K562 (cell line): ENCODE data around the gene USP20. TPM values are rescaled to one million over a fixed set of nuclear protein-coding genes. Genes with fewer than 3 reads are reported as not detected.

Source experiments
- ATAC-seq: fragments of 200-7000 bp; cut with Tn5 transposase; 3 replicates; pipeline ENCODE4 v1.9.1; 2020; ENCODE audit warnings: moderate library complexity
- BruUV-seq: library from RNA; stranded (reverse); fragments of 400-500 nt; replicated peaks from 2 replicates; lab custom pipeline; 2021; lab: Mats Ljungman, UMichigan
- CTCF ChIA-PET: fragments of 300-600 bp; formaldehyde crosslinking; extraction: SDS; loops from one replicate; lab custom pipeline; 2021; ENCODE audit warnings: low intra/inter-chr PET ratio; lab: Yijun Ruan, JAX
- POLR2A ChIA-PET: fragments of 300-600, 350-650 bp; sonication (Branson Sonifier 250); formaldehyde crosslinking; extraction: SDS; loops from one replicate; lab custom pipeline; 2021; ENCODE audit warnings: antibody characterized with exemption, inconsistent platforms; lab: Yijun Ruan, JAX
- DNase-seq, 4 experiments: peaks; one replicate each; pipeline versions ENCODE4 v3.0.0 to v3.0.0-alpha.2; 2011 to 2018; ENCODE audit warnings: low spot score in 3 of 4, mixed read lengths in 3 of 4; ENCODE audit errors: extremely low read depth in 1 of 4
- FAIRE-seq: peaks from 2 replicates; lab custom pipeline; 2011; peaks lifted over from hg19 to GRCh38; lab: Jason Lieb, UNC
- H2AFZ ChIP-seq: 2 replicates; pipeline ENCODE4 v1.6.0; 2011; ENCODE audit warnings: low read depth, low read length, control low read depth, inconsistent platforms
- H3K27ac ChIP-seq: fragments of 200-600 bp; 3 replicates; pipeline ENCODE4 v1.8.0; 2011; ENCODE audit warnings: low read depth, mild to moderate bottlenecking, control low read depth, inconsistent platforms, low read length, moderate library complexity, mixed read lengths; ENCODE audit errors: extremely low read depth
- H3K27me3 ChIP-seq, 2 experiments: fragments of 300-600 bp in 1 of 2; 2 replicates in 1 of 2; 3 replicates in 1 of 2; pipeline versions ENCODE4 v1.6.0 to v1.8.0; 2011; ENCODE audit warnings: inconsistent platforms in 2 of 2, low read length in 2 of 2, mild to moderate bottlenecking in 1 of 2, mixed read lengths in 1 of 2, moderate library complexity in 1 of 2; ENCODE audit not compliant: control insufficient read depth in 2 of 2, insufficient read depth in 2 of 2
- H3K36me3 ChIP-seq: fragments of 300-600 bp; 3 replicates; pipeline ENCODE4 v1.8.0; 2011; ENCODE audit warnings: mild to moderate bottlenecking, low read length, inconsistent platforms; ENCODE audit not compliant: control insufficient read depth, insufficient read depth
- H3K4me1 ChIP-seq, 2 experiments: fragments of 200-600 bp in 1 of 2; replicated peaks in 1 of 2; 2 replicates in 1 of 2; 3 replicates in 1 of 2; pipeline versions ENCODE4 v1.5.1 to v1.8.0; 2011; ENCODE audit warnings: inconsistent platforms in 2 of 2, low read length in 2 of 2, mild to moderate bottlenecking in 1 of 2, mixed read lengths in 1 of 2, moderate library complexity in 1 of 2; ENCODE audit not compliant: control insufficient read depth in 2 of 2, insufficient read depth in 2 of 2
- H3K4me2 ChIP-seq: 2 replicates; pipeline ENCODE4 v1.6.1; 2011; ENCODE audit warnings: low read length, control low read depth, inconsistent platforms, mixed read lengths; ENCODE audit not compliant: insufficient read depth
- H3K4me3 ChIP-seq: fragments of 200-600 bp; sonication (generic), shearing (Covaris generic); 2 replicates; pipeline ENCODE4 v1.5.1; 2016; ENCODE audit warnings: control low read depth, inconsistent platforms
- H3K79me2 ChIP-seq: fragments of 200-600 bp; 3 replicates; pipeline ENCODE4 v1.8.0; 2011; ENCODE audit warnings: low read length, inconsistent platforms; ENCODE audit not compliant: control insufficient read depth, insufficient read depth
- H3K9ac ChIP-seq, 2 experiments: 2 replicates each; pipeline versions ENCODE4 v1.6.0 to v1.6.1; 2011; ENCODE audit warnings: low read depth in 2 of 2, low read length in 2 of 2, control low read depth in 1 of 2, inconsistent platforms in 1 of 2, mild to moderate bottlenecking in 1 of 2, mixed read lengths in 1 of 2; ENCODE audit not compliant: insufficient read depth in 1 of 2
- H3K9me1 ChIP-seq: one replicate; pipeline ENCODE4 v1.6.0; 2011; ENCODE audit warnings: inconsistent platforms, mild to moderate bottlenecking, low read length, moderate library complexity; ENCODE audit not compliant: control insufficient read depth, insufficient read depth
- H3K9me3 ChIP-seq: replicated peaks from 2 replicates; pipeline ENCODE4 v1.5.1; 2011; ENCODE audit warnings: low read depth, low read length, inconsistent platforms; ENCODE audit not compliant: control insufficient read depth, insufficient read depth
- H4K20me1 ChIP-seq: replicated peaks from 2 replicates; pipeline ENCODE4 v1.6.1; 2011; ENCODE audit warnings: low read length, inconsistent platforms, mixed read lengths; ENCODE audit not compliant: control insufficient read depth, insufficient read depth
- BDP1 ChIP-seq: IDR thresholded peaks from 3 replicates; pipeline ENCODE4 v1.6.1; 2011; ENCODE audit not compliant: insufficient read length, insufficient read depth
- BRF1 ChIP-seq: IDR thresholded peaks from 3 replicates; pipeline ENCODE4 v1.6.1; 2011; ENCODE audit warnings: borderline replicate concordance, mild to moderate bottlenecking; ENCODE audit not compliant: insufficient read length; ENCODE audit errors: extremely low read depth
- CBX3 ChIP-seq, 2 experiments: IDR thresholded peaks; 1 replicate in 1 of 2; 2 replicates in 1 of 2; pipeline ENCODE4 v1.6.1; 2012; ENCODE audit warnings: inconsistent platforms in 2 of 2, low read length in 2 of 2, borderline replicate concordance in 1 of 2, control low read depth in 1 of 2
- HNRNPLL ChIP-seq: fragments of 200-400 bp; formaldehyde crosslinking; IDR thresholded peaks from 2 replicates; pipeline ENCODE4 v1.6.1; 2017; ENCODE audit warnings: low read length, low read depth, mild to moderate bottlenecking; ENCODE audit not compliant: poor library complexity, severe bottlenecking
- MYC ChIP-seq, 2 experiments: fragments of 250-450 bp in 1 of 2; sonication (Bioruptor Pico) in 1 of 2; IDR thresholded peaks; 2 replicates each; pipeline versions ENCODE4 v1.5.1 to v1.6.1; 2012 to 2021; ENCODE audit warnings: low read depth in 2 of 2, borderline replicate concordance in 1 of 2, improper control_type of control experiment in 1 of 2, low read length in 1 of 2, mild to moderate bottlenecking in 1 of 2, moderate library complexity in 1 of 2
- RBFOX2 ChIP-seq: fragments of 200-400 bp; formaldehyde crosslinking; IDR thresholded peaks from 2 replicates; pipeline ENCODE4 v1.6.1; 2017; ENCODE audit warnings: low read depth, mild to moderate bottlenecking, low read length, moderate library complexity
- SMARCB1 ChIP-seq: IDR thresholded peaks from 2 replicates; pipeline ENCODE4 v1.6.1; 2011; ENCODE audit warnings: improper control_type of control experiment, low read depth; ENCODE audit not compliant: insufficient read length
- SP2 ChIP-seq: IDR thresholded peaks from 2 replicates; pipeline ENCODE4 v1.6.1; 2011; ENCODE audit warnings: mild to moderate bottlenecking, low read depth, low read length, moderate library complexity; ENCODE audit not compliant: poor library complexity, severe bottlenecking; ENCODE audit errors: extremely low read depth
- ZEB2 ChIP-seq: fragments of 450-650 bp; IDR thresholded peaks from 2 replicates; pipeline ENCODE4 v1.6.1; 2016
- WGBS: fragments of 100-300 bp; shearing (Covaris generic); methylation state at CpG from one replicate; pipeline ENCODE4 v1.1.6; 2016; ENCODE audit warnings: low coverage, mixed read lengths; ENCODE audit not compliant: insufficient coverage; ENCODE audit errors: missing lambda C conversion rate; 5-methylcytosine and 5-hydroxymethylcytosine counted together
- in situ Hi-C: fragments of 300-500 bp; cut with MboI; formaldehyde crosslinking; loops from 4 replicates; pipeline ENCODE4 v1.15.0; 2018; ENCODE audit warnings: inconsistent platforms, mixed read lengths
- intact Hi-C: fragments of 100-400 bp; cut with micrococcal nuclease; formaldehyde crosslinking; loops from 2 replicates; pipeline ENCODE4 v1.14.2; 2022
- polyA plus RNA-seq, 8 experiments: library from polyadenylated mRNA; depleted of rRNA in 4 of 8; stranded (reverse) in 5 of 8; unstranded in 3 of 8; fragments of >200 nt; fragmentation: Nextera tagmentation in 2 of 8; fragmentation: Illumina TruSeq in 1 of 8; extraction: Ambion mirVana in 2 of 8; extraction: Trizol in 1 of 8; gene quantifications; 2 replicates each; pipeline versions ENCODE4 v1.2.1 to v1.2.3, GENCODE V29; 2011 to 2014; ENCODE audit warnings: inconsistent platforms in 1 of 8, missing spikeins in 1 of 8
- total RNA-seq, 7 experiments: library from RNA; depleted of rRNA in 6 of 7; stranded (reverse); fragments of >200 nt in 6 of 7; fragmentation: Illumina TruSeq in 2 of 7; extraction: Trizol in 2 of 7; gene quantifications; 2 replicates each; pipeline versions ENCODE4 v1.2.1 to v1.2.3, GENCODE V29; 2011 to 2021; ENCODE audit warnings: low replicate concordance in 1 of 7
- TF ChIP-seq, protein P1 (sequence below): fragments of 200-800 bp; sonication (Bioruptor generic); IDR thresholded peaks from 2 replicates; pipeline ENCODE4 v1.6.1; 2017; ENCODE audit warnings: missing genetic modification characterization, missing compliant biosample characterization

The USP20 gene
- total and polyA plus RNA-seq, 9 of the 15 experiments (the other 6 are each of a cell fraction or from before 2014, with no cell fraction given): 1.9 to 136 (median 49.1) TPM

DNA sequence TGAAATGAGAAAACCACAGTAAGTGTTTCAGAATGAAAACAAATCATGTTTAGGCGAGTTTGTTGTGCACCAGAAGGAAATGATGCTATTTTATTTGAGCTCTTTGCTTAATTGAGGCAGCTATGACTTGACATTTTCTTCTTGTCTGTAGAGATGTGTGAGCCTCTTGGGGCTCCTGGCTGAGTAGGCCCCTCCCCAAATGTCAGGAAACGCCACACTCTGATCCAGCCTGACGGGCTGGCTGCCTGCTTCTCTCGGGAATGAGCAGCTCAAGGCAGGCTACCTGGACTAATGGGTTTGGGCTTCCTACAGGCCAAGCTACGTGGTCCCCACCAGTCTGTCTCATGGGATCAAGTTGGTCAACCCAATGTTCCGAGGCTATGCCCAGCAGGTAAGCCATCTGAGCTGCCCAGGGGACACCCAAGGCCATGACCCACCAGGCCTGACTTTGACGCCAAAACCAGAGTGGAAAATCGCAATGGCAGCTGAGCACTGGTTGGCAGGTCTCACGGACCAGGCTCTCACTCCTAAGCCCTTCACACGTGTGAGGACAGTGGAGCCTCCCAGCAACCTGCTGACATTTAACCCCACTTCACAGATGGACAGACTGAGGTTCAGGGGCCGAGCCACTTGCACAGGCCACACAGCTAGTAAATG lies 29.9 kb downstream of the USP20 start (continued):
- TF ChIP-seq SP2: no peak

DNA sequence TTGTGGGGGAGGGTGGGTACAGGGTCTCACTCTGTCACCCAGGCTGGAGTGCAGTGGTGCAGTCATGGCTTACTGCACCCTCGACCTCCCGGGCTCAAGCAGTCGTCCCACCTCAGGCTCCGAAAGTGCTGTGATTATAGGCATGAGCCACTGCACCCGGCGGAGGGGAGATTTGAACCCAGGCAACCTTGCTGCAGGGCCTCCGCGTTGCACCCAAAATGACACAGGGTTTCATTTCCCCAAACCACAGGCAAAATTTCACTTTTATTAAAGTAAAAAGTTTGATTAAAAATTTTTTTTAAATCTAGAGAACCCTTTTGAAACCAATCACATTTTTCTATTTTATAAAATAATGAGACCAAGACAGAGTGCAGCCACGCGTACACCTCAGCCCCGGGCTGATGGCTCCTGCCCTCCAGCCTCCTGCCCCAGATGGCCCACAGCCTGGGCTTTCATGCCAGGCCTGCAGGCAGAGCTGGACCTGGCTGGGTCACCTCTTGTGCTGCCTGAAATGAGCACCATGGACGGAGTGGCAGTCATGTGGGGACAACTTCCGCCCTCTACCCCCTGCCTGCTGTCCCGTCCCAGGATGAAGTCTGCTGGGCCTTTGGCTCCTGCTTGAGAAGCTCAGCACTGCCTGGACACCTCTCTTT lies 30.5 kb downstream of the USP20 start:
- WGBS: 88% methylated on average over 13 of the region's 14 CpGs

More for the DNA sequence above, 30.5 kb downstream of the USP20 start:
- Histone ChIP-seq H2AFZ (no peak overlapping the region), H4K20me1 (no peaks in the 10 kb centered on the region), H3K27me3 (no peaks in the 10 kb centered on the region), H3K27ac (peak overlapping the region; percentile 75; the same call in 1 of the 3 replicates), H3K4me2 (no peak overlapping the region), H3K9me1 (peaks cover 4% of the 10 kb centered on the region), H3K79me2 (peaks cover 16% of the 10 kb centered on the region), H3K36me3 (peaks cover 89% of the 10 kb centered on the region), H3K4me1 (peaks cover 41 to 87% of the 10 kb centered on the region in 2 experiments), H3K4me3 (no peak overlapping the region), H3K9me3 (no peaks in the 10 kb centered on the region), H3K9ac (peak overlapping the region; percentile 42 to 87; a peak in 2 of 4 replicates)
- DNase-seq: no peak
- no peak for FAIRE-seq
- BruUV-seq: no TSS peak
- ATAC-seq: no peak
- in situ Hi-C loops (no loop called here), intact Hi-C loops (no loop called here)
- TF ChIP-seq MYC (IDR thresholded peaks at IDR 0.05; ENCODE audit: low read depth, low read length): no peak
- TF ChIP-seq MYC (CRISPR knock-in tag; IDR thresholded peaks at IDR 0.05; ENCODE audit: borderline replicate concordance, low read depth): no peak
- no peak for TF ChIP-seq BRF1
- TF ChIP-seq CBX3 (IDR thresholded peaks at IDR 0.05; ENCODE audit: borderline replicate concordance in 1 of 2, low read length in 2 of 2): 0 out of 3 replicates have a peak, but pooled peaks of 1 of the 2 experiments have one; percentile 2
- TF ChIP-seq, protein P1, sequence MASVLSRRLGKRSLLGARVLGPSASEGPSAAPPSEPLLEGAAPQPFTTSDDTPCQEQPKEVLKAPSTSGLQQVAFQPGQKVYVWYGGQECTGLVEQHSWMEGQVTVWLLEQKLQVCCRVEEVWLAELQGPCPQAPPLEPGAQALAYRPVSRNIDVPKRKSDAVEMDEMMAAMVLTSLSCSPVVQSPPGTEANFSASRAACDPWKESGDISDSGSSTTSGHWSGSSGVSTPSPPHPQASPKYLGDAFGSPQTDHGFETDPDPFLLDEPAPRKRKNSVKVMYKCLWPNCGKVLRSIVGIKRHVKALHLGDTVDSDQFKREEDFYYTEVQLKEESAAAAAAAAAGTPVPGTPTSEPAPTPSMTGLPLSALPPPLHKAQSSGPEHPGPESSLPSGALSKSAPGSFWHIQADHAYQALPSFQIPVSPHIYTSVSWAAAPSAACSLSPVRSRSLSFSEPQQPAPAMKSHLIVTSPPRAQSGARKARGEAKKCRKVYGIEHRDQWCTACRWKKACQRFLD (CRISPR knock-in tag): 0 out of 2 replicates have a peak, but pooled peaks have one; percentile 32
- TF ChIP-seq HNRNPLL: no peak
- TF ChIP-seq SMARCB1: no peak
- no peak for TF ChIP-seq ZEB2
- TF ChIP-seq RBFOX2: peak; percentile 28; the same call in 1 of the 2 replicates
- no peak for TF ChIP-seq BDP1
- ChIA-PET CTCF (no interaction called here), POLR2A (interaction anchor here (0.6 to 9.4 kb wide), 8 partner anchors 9 to 30 kb away, joined by 3 to 91 read pairs (median 6); partner anchors contain the start of genes C9orf78 and USP20)
